DOHH2 (cell line): ENCODE measurements around the gene ABCA1.

Source experiments
- EZH2phosphoT487 ChIP-seq: fragments of 200-600 bp; sonication (generic); IDR thresholded peaks from 2 replicates; pipeline ENCODE4 v1.6.1; 2017; ENCODE audit warnings: borderline replicate concordance, mild to moderate bottlenecking, antibody characterized with exemption, low read length, moderate library complexity, mixed read lengths
- TF ChIP-seq, protein P1 (sequence below): fragments of 200-600 bp; sonication (generic); IDR thresholded peaks from one replicate; pipeline ENCODE4 v1.5.1; 2014; ENCODE audit warnings: antibody characterized with exemption, mild to moderate bottlenecking, low read depth, low read length; ENCODE audit not compliant: poor library complexity, severe bottlenecking

DNA sequence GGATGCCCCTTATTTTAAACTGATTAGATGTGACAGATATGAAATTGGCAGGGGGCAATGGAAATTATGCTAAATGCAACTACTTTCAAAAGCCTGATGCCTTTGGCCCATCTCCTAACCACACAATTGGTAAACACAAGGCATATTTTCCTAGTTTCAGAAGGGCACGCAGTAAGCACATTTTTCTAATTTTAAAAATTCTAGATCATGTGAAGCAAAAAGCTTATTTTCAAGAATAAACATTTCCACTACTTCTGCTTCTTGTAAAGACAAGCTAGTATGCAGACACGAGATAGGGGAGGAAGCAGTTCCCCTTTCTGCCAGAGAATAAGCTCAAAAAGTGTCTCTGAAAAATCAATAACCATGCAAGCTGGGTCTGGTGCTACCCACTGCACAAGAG, 67.7 kb downstream of the ABCA1 start:
- TF ChIP-seq, protein P1, sequence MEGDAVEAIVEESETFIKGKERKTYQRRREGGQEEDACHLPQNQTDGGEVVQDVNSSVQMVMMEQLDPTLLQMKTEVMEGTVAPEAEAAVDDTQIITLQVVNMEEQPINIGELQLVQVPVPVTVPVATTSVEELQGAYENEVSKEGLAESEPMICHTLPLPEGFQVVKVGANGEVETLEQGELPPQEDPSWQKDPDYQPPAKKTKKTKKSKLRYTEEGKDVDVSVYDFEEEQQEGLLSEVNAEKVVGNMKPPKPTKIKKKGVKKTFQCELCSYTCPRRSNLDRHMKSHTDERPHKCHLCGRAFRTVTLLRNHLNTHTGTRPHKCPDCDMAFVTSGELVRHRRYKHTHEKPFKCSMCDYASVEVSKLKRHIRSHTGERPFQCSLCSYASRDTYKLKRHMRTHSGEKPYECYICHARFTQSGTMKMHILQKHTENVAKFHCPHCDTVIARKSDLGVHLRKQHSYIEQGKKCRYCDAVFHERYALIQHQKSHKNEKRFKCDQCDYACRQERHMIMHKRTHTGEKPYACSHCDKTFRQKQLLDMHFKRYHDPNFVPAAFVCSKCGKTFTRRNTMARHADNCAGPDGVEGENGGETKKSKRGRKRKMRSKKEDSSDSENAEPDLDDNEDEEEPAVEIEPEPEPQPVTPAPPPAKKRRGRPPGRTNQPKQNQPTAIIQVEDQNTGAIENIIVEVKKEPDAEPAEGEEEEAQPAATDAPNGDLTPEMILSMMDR, result no peak
- no peak for TF ChIP-seq EZH2phosphoT487
